K562 (cell line): ENCODE results near the gene CTF1. TPM values are rescaled to one million over a fixed set of nuclear protein-coding genes. Genes with fewer than 3 reads are reported as not detected.

ENCODE experiments used
- EP300 ChIP-seq: IDR thresholded peaks from 2 replicates; pipeline ENCODE4 v1.6.1; 2012; ENCODE audit warnings: low read length, improper control_type of control experiment
- ERF ChIP-seq: fragments of 450-650 bp; formaldehyde crosslinking; IDR thresholded peaks from 2 replicates; pipeline ENCODE4 v1.4.0; 2020; ENCODE audit warnings: mild to moderate bottlenecking, mixed read lengths
- ESRRB ChIP-seq: fragments of 250-450 bp; sonication (Bioruptor Pico); IDR thresholded peaks from 2 replicates; pipeline ENCODE4 v1.5.0; 2020; ENCODE audit warnings: mild to moderate bottlenecking, moderate library complexity, borderline replicate concordance
- HMG20B ChIP-seq: fragments of 250-450 bp; sonication (Bioruptor Pico); IDR thresholded peaks from 2 replicates; pipeline ENCODE4 v1.5.0; 2021; ENCODE audit warnings: mild to moderate bottlenecking
- MCM2 ChIP-seq: fragments of 450-650 bp; IDR thresholded peaks from 2 replicates; pipeline ENCODE4 v1.6.1; 2017; ENCODE audit warnings: low read depth, mild to moderate bottlenecking
- NFATC3 ChIP-seq: fragments of 450-650 bp; IDR thresholded peaks from 2 replicates; pipeline ENCODE4 v1.6.1; 2017; ENCODE audit warnings: mild to moderate bottlenecking
- NFXL1 ChIP-seq: fragments of 450-650 bp; formaldehyde crosslinking; IDR thresholded peaks from 2 replicates; pipeline ENCODE4 v1.4.0; 2021; ENCODE audit warnings: mild to moderate bottlenecking
- PHF8 ChIP-seq: fragments of 200-600 bp; sonication (generic); IDR thresholded peaks from 2 replicates; pipeline ENCODE4 v1.6.1; 2012; ENCODE audit warnings: mixed run types, mild to moderate bottlenecking, inconsistent platforms, low read length, moderate library complexity, borderline replicate concordance
- SAP30 ChIP-seq: fragments of 200-600 bp; sonication (generic); IDR thresholded peaks from 2 replicates; pipeline ENCODE4 v1.6.1; 2012; ENCODE audit warnings: borderline replicate concordance, low read depth, mild to moderate bottlenecking, moderate library complexity, low read length, control low read depth, inconsistent platforms; ENCODE audit not compliant: insufficient read depth, poor library complexity, severe bottlenecking
- TBP ChIP-seq: optimal IDR thresholded peaks from 2 replicates; pipeline ENCODE3; 2011; ENCODE audit warnings: low read depth, low read length, improper control_type of control experiment
- YY1 ChIP-seq, 3 experiments: IDR thresholded peaks; 2 replicates each; pipeline ENCODE4 v1.6.1; 2011; ENCODE audit warnings: low read length in 2 of 3, mild to moderate bottlenecking in 2 of 3, moderate library complexity in 2 of 3, borderline replicate concordance in 1 of 3, control low read depth in 1 of 3, low read depth in 1 of 3; ENCODE audit not compliant: insufficient read depth in 3 of 3, insufficient replicate concordance in 2 of 3, control insufficient read depth in 1 of 3, insufficient read length in 1 of 3; ENCODE audit errors: extremely low read depth in 1 of 3
- polyA plus RNA-seq, 8 experiments: library from polyadenylated mRNA; depleted of rRNA in 4 of 8; stranded (reverse) in 5 of 8; unstranded in 3 of 8; fragments of >200 nt; fragmentation: Nextera tagmentation in 2 of 8; fragmentation: Illumina TruSeq in 1 of 8; extraction: Ambion mirVana in 2 of 8; extraction: Trizol in 1 of 8; gene quantifications; 2 replicates each; pipeline versions ENCODE4 v1.2.1 to v1.2.3, GENCODE V29; 2011 to 2014; ENCODE audit warnings: inconsistent platforms in 1 of 8, missing spikeins in 1 of 8
- total RNA-seq, 7 experiments: library from RNA; depleted of rRNA in 6 of 7; stranded (reverse); fragments of >200 nt in 6 of 7; fragmentation: Illumina TruSeq in 2 of 7; extraction: Trizol in 2 of 7; gene quantifications; 2 replicates each; pipeline versions ENCODE4 v1.2.1 to v1.2.3, GENCODE V29; 2011 to 2021; ENCODE audit warnings: low replicate concordance in 1 of 7
- TF ChIP-seq, protein P1 (sequence below): sonication (generic); formaldehyde crosslinking; IDR thresholded peaks from 2 replicates; pipeline ENCODE4 v1.8.0; 2023; ENCODE audit warnings: mild to moderate bottlenecking, missing genetic modification reagents
- TF ChIP-seq, protein P2 (sequence below): fragments of 250-450 bp; sonication (Bioruptor Pico); IDR thresholded peaks from 2 replicates; pipeline ENCODE4 v1.5.1; 2021; ENCODE audit warnings: mild to moderate bottlenecking
- TF ChIP-seq, protein P3 (sequence below): fragments of 250-450 bp; sonication (Bioruptor Pico); IDR thresholded peaks from 2 replicates; pipeline ENCODE4 v1.4.0; 2020; ENCODE audit warnings: mild to moderate bottlenecking

The CTF1 gene
- total and polyA plus RNA-seq, 9 of the 15 experiments (the other 6 are each of a cell fraction or from before 2014, with no cell fraction given) = 0.24 to 2.5 (median 0.44) TPM

GRCh38 chr16:30894540-30895368 lies 1.7 kb upstream of the CTF1 start (continued):
- TF ChIP-seq PHF8 (no peak), ESRRB (CRISPR knock-in tag) (no peak), HMG20B (CRISPR knock-in tag) (no peak), SAP30 (peak; percentile 20), ERF (no peak), EP300 (peak; percentile 6; the same call in 1 of the 2 replicates), MCM2 (no peak), TBP (no peak), NFATC3 (no peak), NFXL1 (0 out of 2 replicates have a peak, but pooled peaks have one; percentile 2), YY1 (IDR thresholded peaks at IDR 0.05; ENCODE audit: borderline replicate concordance in 1 of 3, control insufficient read depth in 1 of 3, extremely low read depth in 1 of 3, insufficient read depth in 3 of 3, insufficient read length in 1 of 3, insufficient replicate concordance in 2 of 3, low read depth in 1 of 3, low read length in 2 of 3) (no peak)
- TF ChIP-seq, protein P1, sequence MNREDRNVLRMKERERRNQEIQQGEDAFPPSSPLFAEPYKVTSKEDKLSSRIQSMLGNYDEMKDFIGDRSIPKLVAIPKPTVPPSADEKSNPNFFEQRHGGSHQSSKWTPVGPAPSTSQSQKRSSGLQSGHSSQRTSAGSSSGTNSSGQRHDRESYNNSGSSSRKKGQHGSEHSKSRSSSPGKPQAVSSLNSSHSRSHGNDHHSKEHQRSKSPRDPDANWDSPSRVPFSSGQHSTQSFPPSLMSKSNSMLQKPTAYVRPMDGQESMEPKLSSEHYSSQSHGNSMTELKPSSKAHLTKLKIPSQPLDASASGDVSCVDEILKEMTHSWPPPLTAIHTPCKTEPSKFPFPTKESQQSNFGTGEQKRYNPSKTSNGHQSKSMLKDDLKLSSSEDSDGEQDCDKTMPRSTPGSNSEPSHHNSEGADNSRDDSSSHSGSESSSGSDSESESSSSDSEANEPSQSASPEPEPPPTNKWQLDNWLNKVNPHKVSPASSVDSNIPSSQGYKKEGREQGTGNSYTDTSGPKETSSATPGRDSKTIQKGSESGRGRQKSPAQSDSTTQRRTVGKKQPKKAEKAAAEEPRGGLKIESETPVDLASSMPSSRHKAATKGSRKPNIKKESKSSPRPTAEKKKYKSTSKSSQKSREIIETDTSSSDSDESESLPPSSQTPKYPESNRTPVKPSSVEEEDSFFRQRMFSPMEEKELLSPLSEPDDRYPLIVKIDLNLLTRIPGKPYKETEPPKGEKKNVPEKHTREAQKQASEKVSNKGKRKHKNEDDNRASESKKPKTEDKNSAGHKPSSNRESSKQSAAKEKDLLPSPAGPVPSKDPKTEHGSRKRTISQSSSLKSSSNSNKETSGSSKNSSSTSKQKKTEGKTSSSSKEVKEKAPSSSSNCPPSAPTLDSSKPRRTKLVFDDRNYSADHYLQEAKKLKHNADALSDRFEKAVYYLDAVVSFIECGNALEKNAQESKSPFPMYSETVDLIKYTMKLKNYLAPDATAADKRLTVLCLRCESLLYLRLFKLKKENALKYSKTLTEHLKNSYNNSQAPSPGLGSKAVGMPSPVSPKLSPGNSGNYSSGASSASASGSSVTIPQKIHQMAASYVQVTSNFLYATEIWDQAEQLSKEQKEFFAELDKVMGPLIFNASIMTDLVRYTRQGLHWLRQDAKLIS (CRISPR knock-in tag) = 0 out of 2 replicates have a peak, but pooled peaks have one; percentile 3
- TF ChIP-seq, protein P2, sequence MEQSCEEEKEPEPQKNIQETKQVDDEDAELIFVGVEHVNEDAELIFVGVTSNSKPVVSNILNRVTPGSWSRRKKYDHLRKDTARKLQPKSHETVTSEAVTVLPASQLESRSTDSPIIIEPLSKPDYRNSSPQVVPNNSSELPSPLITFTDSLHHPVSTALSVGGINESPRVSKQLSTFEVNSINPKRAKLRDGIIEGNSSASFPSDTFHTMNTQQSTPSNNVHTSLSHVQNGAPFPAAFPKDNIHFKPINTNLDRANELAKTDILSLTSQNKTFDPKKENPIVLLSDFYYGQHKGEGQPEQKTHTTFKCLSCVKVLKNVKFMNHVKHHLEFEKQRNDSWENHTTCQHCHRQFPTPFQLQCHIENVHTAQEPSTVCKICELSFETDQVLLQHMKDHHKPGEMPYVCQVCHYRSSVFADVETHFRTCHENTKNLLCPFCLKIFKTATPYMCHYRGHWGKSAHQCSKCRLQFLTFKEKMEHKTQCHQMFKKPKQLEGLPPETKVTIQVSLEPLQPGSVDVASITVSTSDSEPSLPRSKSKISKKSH (CRISPR knock-in tag) = no peak
- TF ChIP-seq, protein P3, sequence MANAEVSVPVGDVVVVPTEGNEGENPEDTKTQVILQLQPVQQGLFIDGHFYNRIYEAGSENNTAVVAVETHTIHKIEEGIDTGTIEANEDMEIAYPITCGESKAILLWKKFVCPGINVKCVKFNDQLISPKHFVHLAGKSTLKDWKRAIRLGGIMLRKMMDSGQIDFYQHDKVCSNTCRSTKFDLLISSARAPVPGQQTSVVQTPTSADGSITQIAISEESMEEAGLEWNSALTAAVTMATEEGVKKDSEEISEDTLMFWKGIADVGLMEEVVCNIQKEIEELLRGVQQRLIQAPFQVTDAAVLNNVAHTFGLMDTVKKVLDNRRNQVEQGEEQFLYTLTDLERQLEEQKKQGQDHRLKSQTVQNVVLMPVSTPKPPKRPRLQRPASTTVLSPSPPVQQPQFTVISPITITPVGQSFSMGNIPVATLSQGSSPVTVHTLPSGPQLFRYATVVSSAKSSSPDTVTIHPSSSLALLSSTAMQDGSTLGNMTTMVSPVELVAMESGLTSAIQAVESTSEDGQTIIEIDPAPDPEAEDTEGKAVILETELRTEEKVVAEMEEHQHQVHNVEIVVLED = no peak
